Fibroblast of skin of left biceps (primary cell): Measurements from ENCODE around the gene SFSWAP.
"Not testable (repeated sequence)": the region's sequence is repeated elsewhere in the genome, so short reads cannot be mapped to it uniquely, and the experiment has no call there.

ENCODE experiments used
- DNase-seq, 2 experiments: peaks; one replicate each; pipeline ENCODE4 v3.0.0-alpha.2; 2013; ENCODE audit warnings: low read depth in 2 of 2

Gene SFSWAP

DNA sequence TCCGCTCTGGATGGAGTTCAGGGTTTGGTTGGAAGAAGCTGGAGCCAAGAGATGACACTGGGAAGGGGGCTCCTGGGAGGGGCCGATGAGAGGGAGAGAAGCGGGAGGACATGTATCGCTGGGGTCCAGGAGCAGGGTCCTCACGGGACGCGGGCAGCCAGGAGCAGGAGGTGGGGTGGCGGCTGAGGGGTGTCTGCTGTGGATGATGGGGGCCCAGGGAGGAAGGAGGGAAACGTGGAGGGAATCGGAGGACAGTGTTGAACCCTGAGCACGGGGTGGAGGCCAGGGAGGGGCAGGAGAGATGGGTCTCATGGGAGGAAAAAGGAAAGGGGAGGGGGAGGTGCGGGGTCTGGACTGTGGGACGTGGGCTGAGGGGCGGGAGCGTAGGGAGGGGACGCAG lies 31.7 kb upstream of the SFSWAP start:
- DNase-seq, result not testable (repeated sequence)

DNA sequence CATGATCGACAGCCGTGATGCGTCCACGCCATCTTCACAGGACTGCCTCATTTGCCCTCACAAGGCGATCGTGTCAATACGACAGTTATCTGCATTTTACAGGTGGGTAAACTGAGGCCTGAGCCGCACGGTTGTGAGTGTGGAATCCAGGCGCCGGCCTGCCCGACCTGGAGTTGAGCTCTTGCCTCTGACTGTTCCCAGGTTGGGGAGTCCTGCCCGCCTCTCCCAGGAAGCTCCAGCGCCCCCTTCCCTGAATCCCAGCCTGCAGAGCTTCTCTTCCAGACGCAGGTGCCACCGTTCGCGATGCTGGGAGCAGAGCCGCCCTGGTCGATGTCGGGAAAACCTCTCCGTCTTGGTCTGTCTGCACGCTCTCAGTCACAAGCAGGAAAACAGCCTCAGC lies 31.1 kb upstream of the SFSWAP start:
- not testable (repeated sequence) for DNase-seq

DNA sequence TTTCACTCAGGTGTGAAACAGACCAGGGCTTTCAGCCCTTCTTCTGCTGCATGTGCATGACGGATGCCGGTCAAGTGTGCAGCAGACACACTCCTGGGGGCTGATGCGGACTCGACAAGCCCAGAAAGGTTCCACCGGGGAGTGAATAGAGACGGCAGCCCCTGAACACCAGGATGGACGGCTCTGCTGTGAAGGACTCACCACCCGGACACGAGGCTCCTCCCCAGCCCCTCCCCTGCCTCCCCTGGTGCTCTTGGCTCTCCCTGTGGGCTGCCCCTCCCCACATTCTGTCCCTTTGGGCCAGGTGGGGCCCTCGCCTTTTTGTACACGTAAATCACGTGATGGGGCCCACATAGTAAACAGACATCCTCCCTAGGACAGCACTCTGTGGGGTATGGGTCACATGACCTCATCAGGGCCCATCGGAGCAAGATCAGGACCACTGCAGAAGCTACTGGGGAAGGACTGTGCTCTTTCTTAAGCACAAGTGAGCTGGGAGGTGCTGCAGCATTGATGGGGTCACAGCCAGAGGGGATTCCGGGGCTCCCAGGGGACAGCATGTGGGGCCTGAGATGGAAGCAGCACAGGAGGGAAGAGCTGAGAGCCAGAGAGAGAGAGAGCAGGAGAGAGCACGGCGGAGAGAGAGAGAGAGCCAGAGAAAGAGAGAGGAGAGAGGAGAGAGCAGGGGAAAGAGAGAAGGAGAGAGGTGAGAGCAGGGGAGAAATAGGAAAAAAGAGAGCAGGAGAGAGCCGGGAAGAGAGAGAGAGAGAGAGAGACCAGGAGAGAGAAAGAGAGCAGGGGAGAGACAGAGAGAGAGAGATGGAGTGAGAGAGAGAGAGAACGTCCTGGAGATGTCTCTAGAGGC lies 30.3 kb upstream of the SFSWAP start:
- DNase-seq, result not testable (repeated sequence)

DNA sequence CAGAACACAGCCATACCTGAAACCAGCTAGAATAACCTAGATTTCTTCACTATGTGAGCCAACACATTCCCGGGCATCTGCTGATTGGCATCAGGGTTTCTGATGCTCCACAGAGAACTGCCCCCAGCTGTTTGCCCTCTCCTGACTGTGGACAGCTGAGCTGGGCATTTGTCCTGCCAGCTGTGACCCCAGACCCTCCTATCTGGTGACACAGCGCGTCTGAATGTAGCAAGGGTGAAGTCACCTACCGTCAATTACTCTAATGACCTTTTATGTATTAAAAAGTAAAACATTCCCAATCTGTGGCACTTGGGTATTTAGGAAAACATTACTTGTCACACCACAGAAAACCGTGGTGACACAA lies 29.7 kb upstream of the SFSWAP start:
- DNase-seq, result no peak

DNA sequence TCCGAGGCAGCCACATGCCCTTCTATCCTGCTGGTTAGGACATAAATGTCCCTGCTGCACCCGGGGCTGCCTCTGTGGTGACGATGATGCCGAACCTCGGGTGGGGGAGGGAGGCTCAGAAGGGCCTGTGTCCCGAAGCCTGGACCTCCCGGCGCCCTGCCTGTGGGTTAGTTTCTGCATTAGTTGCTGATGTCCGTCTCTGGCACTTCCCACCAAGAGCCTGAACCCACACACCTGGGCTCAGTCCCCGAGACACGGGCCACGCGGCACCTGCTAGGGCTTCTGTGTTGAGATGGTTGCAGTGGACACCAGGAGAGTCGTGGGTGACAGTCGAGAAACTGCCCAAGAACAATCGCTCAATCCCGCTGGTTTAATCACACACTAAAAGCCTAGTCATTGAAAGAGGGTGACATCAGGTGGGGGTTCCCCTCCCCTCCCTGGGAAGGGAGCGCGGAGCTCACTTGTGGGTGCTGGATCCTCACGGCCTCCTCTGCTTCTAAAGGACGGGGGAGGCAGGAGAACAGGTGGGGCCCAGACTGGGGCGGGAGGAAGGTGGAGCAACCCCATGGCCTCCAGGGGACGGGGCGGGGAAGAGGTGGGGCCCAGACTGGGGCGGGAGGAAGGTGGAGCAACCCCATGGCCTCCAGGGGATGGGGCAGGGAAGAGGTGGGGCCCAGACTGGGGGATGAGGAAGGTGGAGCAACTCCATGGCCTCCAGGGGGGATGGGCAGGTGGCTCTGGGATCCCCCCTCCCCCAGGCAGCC lies 29.0 kb upstream of the SFSWAP start:
- DNase-seq, result not testable (repeated sequence)

DNA sequence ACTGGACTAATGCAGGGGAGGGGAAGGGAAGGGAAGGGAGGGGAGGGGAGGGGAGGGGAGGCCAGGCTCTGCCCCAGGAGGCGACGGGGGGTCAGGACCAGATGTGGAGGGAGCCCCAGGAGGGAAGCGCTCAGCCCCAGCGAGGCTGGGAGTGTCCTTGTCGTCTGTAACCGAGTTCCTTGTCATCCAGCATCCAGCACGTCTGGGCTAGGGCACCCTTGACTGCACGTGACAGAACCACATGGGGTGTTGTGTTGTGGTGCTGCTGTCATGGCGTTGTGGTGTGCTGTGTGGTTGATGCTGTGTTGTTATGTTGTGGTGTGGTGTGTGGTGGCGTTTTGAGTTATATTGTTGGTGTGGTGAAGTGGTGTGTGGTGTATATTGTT lies 28.4 kb upstream of the SFSWAP start:
- DNase-seq, result no peak

DNA sequence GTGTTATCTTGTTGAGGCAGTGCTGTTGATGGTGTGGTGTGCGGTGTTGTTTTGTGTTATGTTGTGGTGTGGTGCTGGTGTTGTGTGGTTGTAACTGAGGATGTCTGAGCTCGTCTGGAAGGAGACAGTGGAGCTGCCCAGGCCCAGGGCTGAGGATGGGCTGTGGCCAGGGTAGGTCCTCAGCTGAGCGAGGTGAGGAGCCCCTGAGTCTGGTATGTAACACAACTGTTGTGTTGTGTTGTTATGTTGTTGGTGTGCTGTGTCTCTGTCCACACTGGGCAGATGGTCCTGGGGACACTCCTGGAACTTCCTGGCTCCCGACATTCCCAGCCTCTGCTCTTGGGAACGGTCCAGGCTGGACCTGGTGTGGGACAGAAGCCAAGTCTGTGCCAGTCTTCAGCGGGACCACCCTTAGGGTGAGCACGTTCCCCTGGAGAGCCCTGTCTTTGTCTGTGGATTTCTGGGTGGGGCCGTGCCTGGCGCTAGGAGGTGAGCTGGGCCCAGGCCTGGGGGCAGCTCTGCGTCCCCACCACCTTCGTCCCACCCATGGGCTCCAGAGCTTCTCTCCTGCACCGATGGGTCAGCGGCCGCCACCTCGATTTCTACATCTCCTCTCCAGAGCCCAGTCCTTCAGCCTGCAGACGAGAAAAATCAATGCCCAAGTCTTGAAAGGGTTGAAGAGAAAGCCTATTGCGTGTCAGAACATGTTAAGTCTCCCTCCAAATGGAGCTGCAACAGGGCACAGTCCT lies 27.4 kb upstream of the SFSWAP start:
- no peak for DNase-seq

DNA sequence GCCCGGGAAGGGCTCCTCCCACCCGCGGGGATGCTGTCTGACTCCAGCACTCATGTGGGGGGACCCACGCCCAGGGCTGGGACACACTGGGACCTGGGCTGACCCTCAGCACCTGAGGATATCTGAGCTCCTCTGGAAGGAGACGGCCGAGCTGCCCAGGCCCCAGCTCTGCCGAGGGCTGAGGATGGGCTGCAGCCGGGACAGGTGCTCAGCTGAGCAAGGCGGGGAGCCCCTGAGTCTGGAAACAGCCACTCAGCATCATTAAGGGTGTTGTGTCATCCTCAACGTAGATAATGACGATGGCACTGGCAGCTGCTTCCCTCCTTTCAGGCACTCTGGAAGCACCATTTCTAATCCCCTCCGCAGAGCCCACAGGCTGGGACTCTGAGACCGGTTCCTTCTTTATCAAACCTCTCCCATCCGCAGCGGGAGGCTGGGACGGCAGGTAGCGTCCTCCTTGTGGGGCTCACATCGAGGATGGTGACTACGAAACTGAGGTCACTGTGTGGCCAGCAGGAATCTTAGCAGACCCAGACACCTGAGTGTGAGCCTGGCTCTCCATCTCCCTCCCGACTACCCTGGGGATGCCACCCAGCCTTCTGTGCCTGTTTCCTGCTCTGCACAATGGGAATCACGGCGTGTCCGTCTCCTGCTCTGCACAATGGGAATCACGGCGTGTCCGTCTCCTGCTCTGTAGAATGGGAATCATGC lies 26.7 kb upstream of the SFSWAP start:
- DNase-seq, result no peak

DNA sequence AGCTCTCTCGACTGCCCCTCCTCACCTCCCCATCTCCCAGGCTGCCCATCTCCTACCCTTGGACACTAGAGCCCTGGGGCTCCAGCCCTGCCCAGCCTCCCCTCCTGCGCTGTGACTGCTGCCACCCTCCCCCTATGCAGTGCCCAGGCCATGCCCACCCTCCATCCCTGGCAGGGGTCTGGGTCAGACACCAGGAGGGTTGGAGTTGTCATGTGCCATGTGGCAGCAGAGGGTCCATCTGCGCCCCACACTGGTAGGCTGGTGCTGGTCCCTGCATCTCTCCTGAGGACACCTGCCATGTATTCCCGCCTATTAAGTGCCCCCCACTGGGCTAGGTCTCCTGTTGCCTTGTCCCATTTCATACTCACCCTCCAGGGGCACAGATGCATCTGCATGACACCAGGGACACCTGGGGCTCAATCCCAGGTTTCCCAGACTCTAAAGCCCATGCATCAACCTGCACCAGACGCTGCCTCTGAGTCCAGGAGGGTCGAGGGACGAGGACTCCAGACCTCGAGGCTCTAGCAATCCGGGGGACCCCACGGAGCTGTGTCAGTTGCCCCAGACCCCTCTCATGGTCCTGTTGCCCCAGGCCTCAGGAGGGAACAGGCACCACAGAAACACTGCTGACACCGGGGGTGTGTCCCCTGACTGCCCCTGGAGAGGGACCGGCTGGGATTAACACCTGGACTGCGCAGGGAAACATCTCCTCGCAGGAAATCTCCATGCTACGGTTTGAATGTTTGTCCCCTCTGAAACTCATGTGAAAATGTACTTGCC lies 23.4 kb upstream of the SFSWAP start:
- no peak for DNase-seq

DNA sequence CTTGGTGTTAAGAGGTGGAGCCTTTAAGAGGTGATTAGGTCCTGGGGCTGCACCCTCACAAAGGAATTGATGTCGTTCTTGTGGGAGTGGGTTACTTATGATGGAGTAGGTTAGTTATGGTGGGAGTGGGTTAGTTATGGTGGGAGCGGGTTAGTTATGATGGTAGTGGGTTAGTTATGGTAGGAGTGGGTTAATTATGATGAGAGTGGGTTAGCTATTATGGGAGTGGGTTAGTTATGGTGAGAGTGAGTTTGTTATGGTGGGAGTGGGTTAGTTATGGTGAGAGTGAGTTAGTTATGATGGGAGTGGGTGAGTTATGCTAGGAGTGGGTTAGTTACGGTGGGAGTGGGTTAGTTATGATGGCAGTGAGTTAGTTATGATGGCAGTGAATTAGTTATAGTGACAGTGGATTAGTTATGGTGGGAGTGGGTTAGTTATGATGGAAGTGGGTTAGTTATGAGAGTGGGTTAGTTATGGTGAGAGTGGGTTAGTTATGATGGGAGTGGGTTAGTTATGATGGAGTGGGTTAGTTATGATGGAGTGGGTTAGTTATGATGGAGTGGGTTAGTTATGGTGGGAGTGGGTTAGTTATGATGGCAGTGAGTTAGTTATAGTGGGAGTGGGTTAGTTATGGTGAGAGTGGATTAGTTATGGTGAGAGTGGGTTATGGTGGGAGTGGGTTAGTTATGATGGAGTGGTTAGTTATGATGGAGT lies 22.6 kb upstream of the SFSWAP start:
- DNase-seq, result no peak

DNA sequence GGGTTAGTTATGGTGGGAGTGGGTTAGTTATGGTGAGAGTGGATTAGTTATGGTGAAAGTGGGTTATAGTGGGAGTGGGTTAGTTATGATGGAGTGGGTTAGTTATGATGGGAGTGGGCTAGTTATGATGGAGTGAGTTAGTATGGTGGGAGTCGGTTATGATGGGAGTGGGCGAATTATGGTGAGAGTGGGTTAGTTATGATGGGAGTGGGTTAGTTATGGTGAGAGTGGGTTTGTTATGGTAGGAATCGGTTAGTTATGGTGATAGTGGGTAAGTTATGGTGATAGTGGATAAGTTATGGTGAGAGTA lies 22.1 kb upstream of the SFSWAP start:
- DNase-seq, result no peak

DNA sequence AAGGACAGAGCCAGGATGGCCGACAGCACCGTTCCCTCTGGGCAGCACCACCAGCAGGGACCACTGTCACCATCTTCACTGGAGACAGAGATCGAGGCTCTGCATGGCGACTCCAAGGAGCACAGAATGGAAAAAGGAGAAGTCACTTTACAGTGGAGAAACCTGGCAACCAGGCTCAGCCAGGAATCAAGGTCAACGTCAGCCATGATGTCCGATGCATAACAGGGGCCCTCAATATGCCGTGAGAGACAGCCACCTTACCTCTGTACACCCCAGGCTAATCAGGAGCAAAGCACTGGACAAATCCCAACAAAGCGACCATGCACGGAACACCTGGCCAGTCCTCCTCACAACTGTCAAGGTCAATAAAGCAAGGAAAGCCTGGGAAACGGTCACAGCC lies 20.6 kb upstream of the SFSWAP start:
- no peak for DNase-seq

DNA sequence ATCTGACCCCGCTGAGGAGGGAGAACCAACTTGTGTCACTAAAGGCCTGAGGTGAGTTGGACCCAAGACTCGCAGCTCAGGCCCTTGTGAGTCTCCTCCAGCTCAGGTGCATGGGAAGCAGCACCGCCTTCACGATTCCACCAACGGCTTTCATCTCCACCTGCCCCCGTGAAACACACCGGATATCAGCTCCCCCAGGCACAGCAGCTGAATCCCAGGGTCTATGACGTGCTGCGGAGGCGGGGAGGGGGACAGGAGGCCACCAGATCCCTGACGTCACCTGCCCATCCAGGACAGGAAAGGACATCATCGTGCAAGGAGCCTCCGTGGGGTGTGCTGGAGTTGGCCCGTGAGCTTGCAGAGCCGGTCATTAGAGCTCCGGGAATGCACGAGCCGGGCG lies 18.5 kb upstream of the SFSWAP start:
- DNase-seq, result no peak

DNA sequence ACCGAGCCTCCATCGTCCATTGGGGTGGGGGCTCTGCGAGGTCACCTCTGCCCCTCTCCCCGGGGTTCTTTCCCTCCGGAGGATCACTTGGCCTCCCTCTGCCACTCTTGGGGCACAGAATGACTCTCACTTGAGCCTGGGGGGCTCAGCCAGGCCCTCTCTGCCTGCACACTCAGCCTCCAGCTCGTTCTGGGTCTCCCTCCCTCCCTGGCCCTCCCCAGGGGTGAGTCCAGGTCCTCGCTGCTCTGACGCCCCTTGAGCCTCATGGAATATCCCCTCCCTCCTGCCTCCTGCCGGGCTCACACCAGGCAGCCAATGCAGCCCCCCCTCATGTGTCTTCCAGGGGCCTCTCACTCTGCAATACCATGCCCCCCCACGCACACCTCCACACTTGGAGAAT lies 17.7 kb upstream of the SFSWAP start:
- no peak for DNase-seq

DNA sequence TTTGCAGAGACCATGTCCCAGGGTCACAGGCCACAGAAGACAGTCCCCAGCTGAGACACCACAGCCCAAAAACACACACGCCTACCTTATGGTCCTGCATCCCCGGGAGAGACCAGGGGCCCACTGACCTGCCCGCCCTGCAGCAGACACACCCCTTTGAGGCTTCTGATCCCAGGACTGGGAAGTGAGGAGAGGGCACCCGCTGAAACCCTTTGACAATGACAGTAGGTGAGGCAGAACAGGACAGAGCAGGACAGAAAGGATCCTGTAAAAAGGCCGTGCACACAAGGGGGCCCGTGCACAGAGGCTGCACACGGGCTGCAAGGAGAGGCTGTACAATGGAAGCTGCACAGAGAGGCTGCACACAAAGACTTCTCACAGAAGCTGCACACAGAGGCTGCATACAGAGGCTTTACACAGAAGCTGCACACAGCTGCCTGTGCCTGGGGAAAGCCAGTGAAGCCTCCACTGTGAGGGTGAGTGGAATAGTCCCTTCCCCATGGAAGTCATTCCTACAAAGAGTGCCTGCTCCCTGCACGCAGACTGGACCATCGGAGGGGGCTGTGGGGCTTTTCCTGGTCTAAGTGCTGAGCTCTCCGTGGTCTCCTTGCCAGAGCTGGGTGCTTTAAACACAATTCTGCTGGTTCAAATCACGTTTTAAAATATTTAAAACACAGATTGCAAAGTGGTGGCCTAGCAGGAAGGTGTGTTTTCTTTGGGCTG lies 16.6 kb upstream of the SFSWAP start:
- no peak for DNase-seq

DNA sequence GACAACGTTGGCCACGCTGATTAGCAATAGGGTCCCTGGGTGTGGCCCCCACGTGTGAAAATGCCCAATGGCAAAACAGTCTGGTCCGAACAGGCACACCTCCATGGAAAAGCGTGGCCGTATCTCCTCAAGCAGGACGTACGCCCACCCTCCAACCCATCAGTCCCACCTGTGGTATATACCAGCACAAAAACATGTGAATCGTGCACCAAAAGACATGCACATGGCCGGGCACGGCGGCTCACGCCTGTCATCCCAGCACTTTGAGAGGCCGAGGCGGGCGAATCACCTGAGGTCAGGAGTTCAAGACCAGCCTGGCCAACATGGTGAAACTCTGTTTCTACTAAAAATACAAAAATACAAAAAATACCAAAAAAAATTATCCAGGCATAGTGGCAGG lies 14.9 kb upstream of the SFSWAP start:
- no peak for DNase-seq

DNA sequence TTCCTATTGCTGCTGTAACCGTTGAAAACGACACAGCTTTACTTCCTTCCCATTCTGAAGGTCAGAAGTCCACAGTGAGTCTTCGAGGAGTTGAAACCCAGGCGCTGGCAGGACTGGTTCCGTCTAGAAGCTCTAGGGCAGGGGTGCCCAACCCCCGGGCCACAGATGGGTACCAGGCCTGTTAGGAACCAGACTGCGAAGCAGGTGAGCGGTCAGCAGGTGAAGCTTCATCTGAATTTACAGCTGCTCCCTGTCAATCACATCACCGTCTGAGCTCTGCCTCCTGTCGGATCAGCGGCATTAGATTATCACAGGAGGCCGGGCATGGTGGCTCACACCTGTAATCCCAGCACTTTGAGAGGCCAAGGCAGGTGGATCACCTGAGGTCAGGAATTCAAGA lies 12.6 kb upstream of the SFSWAP start:
- DNase-seq, result no peak

DNA sequence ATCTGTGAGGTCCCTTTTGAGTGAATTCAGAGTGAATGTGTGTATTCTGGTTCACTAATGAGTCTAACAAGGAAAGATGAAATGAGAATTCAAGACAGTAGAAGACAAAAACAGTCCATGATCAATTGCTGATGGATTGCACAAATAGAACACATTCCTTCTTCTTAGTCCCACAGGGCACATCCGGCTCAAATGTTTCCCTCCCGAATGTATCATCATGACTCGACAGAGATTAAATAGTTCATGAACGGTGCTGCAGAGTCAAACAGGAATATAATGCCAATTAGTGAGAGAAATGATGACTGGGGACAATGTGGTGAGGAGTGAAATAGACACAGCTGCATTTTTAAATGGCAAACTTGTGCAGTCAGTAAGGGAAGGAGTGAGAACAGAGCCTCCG lies 11.5 kb upstream of the SFSWAP start:
- no peak for DNase-seq

DNA sequence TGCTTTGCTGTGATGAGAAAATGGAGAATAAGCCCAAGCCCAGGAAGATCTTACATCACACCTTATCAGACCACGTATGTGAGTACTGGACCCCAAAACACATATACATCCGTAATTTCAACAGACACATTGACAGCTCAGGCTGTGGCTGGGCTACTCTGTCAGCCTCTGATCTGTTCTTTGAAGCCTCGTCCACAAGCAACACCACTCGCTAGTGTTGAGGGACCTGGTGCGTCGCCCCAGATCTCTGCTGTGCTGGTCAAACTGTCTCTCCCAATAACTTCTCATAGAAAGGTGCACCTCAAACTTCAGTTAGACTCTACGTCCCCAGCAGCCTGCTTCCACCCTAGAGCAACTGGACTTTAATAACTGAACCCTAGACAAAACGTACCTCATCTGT lies 10.6 kb upstream of the SFSWAP start:
- DNase-seq, result no peak
